Right atrium auricular region (tissue), 2 donors: Measurements from ENCODE around the gene CHST15. TPM values are rescaled to one million over a fixed set of nuclear protein-coding genes. Genes with fewer than 3 reads are reported as not detected.
"Not testable (repeated sequence)": the region's sequence is repeated elsewhere in the genome, so short reads cannot be mapped to it uniquely, and the experiment has no call there.

Experiments used
- DNase-seq: peaks from one replicate; pipeline ENCODE4 v3.0.0-alpha.2; 2019; ENCODE audit warnings: low spot score
- H3K27ac ChIP-seq, 2 donors: fragments of 200-600 bp; sonication (generic); 1 replicate in 1 of 2; 2 replicates in 1 of 2; pipeline ENCODE4 v1.5.1; 2016 to 2019
- H3K27me3 ChIP-seq, 2 donors: fragments of 200-600 bp; sonication (generic); one replicate each; pipeline versions ENCODE4 v1.5.1 to v1.6.0; 2017 to 2019
- H3K36me3 ChIP-seq: fragments of 200-600 bp; sonication (generic); one replicate; pipeline ENCODE4 v1.5.1; 2016
- H3K4me1 ChIP-seq, 2 donors: fragments of 200-600 bp; sonication (generic); one replicate each; pipeline versions ENCODE4 v1.5.1 to v1.6.0; 2017 to 2019
- H3K4me3 ChIP-seq, 2 donors: fragments of 200-600 bp; sonication (generic); 1 replicate in 1 of 2; 2 replicates in 1 of 2; pipeline ENCODE4 v1.5.1; 2017 to 2019; ENCODE audit warnings: mild to moderate bottlenecking in 1 of 2, moderate library complexity in 1 of 2
- H3K9me3 ChIP-seq, 2 donors: fragments of 200-600 bp; sonication (generic); one replicate each; pipeline ENCODE4 v1.5.1; 2019
- total RNA-seq, 2 donors: library from RNA; depleted of rRNA; stranded (reverse); fragments of >200 nt; gene quantifications; one replicate each; pipeline ENCODE4 v1.1.0, GENCODE V29; 2016
- TF ChIP-seq, protein P1 (sequence below), 2 donors: fragments of 200-600 bp; sonication (generic); IDR thresholded peaks; one replicate each; pipeline ENCODE4 v1.5.1; 2019; ENCODE audit warnings: antibody characterized with exemption in 2 of 2

Gene CHST15
- total RNA-seq, 2 donors from 2014 or later: 7.0 to 14.2 TPM

DNA sequence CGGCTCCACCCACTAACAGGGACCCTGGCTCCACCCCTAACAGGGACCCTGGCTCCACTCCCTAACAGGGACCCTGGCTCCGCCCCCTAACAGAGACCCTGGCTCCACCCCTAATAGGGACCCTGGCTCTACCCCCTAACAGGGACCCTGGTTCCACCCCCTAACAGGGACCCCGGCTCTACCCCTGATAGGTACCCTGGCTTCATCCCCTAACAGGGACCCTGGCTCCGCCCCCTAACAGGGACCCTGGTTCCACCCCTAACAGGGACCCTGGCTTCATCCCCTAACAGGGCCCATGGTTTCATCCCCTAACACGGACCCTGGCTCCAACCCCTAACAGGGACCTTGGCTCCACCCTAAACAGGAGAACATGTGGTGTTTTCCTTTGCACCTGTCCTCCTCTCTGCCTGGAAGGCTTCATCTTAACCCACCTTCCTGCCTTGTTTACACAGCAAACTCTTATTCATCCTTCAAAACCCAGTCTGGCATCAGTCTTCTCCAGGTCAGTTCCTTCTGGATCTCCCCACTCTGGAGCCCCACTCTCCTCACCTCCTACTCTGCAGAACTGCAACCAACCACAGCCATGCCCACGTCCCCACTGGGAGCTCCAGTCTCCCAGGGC is 58.0 kb downstream of the CHST15 start:
- H3K4me1 ChIP-seq: peaks cover 0 to 14% of the 10 kb centered on the region in 2 donors
- H3K4me3 ChIP-seq: no peak overlapping the region
- H3K27ac ChIP-seq: no peak overlapping the region
- DNase-seq: no peak
- no peaks in the 10 kb centered on the region for H3K9me3 ChIP-seq
- H3K36me3 ChIP-seq: no peaks in the 10 kb centered on the region
- TF ChIP-seq, protein P1, sequence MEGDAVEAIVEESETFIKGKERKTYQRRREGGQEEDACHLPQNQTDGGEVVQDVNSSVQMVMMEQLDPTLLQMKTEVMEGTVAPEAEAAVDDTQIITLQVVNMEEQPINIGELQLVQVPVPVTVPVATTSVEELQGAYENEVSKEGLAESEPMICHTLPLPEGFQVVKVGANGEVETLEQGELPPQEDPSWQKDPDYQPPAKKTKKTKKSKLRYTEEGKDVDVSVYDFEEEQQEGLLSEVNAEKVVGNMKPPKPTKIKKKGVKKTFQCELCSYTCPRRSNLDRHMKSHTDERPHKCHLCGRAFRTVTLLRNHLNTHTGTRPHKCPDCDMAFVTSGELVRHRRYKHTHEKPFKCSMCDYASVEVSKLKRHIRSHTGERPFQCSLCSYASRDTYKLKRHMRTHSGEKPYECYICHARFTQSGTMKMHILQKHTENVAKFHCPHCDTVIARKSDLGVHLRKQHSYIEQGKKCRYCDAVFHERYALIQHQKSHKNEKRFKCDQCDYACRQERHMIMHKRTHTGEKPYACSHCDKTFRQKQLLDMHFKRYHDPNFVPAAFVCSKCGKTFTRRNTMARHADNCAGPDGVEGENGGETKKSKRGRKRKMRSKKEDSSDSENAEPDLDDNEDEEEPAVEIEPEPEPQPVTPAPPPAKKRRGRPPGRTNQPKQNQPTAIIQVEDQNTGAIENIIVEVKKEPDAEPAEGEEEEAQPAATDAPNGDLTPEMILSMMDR (IDR thresholded peaks at IDR 0.05): no peak
- no peaks in the 10 kb centered on the region for H3K27me3 ChIP-seq

DNA sequence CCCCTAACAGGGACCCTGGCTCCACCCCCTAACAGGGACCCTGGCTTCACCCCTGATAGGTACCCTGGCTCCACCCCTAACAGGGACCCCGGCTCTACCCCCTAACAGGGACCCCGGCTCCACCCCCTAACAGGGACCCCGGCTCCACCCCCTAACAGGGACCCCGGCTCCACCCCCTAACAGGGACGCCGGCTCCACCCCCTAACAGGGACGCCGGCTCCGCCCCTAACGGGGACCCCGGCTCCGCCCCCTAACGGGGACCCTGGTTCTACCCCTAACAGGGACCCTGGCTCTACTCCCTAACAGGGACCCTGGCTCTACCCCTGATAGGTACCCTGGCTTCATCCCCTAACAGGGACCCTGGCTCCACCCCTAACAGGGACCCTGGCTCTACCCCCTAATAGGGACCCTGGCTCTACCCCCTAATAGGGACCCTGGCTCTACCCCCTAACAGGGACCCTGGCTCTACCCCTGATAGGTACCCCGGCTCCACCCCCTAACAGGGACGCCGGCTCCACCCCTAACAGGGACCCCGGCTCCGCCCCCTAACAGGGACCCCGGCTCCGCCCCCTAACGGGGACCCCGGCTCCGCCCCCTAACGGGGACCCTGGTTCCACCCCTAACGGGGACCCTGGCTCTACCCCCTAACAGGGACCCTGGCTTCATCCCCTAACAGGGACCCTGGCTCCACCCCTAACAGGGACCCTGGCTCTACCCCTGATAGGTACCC is 58.7 kb downstream of the CHST15 start:
- H3K27me3 ChIP-seq, H3K36me3 ChIP-seq, H3K9me3 ChIP-seq, H3K4me3 ChIP-seq, DNase-seq, H3K27ac ChIP-seq: not testable (repeated sequence)
- H3K4me1 ChIP-seq: peaks cover 0 to 14% of the 10 kb centered on the region in 2 donors

DNA sequence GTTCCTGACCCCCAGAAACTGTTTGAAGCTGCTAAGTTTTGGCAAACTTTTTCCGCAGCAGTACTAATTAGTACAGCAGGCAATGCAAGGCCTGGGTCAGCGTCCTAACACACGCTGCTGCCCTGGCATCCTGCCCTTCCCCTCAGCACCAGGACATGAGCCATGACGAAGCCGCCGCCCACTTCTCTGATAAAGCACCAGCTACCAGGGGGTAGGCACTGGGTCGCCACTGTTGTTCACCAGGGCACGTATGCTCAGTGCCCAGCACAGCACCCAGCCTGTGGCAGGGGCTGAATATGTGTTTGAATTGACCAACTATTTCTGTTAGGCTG is 59.5 kb downstream of the CHST15 start:
- Histone ChIP-seq H3K27ac (no peak overlapping the region), H3K36me3 (peaks cover 5% of the 10 kb centered on the region)

DNA sequence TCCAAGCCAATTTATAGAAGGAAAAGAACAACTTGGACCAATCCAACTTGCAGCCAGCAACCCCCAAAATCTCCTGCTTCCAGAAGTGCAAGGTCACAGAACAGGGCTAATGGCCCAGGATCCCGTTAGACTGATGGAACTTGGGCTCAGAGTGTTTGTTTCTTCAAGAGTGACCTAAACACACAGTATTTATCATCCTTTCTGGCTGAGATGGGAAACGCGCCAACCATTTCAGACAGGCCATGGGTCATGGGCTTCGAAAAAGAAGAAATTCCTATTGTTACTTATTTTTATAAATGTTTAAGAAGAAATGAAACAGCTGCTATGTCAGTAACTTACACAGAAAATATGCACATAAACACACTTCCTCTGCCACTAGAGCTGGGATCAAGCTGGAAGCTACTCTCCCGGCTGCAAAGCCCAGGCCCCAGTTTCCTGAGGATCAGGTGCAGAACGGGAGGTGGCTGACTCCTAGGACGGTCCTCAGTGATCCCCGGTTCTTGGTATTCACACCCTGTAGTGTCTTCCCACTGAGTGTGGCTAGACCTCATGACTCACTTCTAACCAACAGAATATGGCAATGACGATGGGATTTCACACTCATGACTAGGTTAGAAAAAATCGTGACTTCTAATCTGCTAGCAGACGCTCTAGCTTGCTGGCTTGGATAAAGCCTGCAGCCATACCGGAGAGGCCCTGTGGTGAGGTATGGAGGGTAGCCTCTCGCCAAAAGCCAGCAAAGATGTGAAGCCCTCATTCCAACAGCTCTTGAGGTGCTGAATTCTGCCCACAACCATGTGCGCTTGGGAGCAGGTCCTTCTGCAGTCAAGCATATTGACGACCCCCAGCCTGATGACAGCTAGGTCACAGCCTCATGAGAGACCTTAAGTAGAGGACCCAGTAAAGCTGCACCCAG is 60.2 kb downstream of the CHST15 start:
- DNase-seq: no peak
- TF ChIP-seq, protein P1 (IDR thresholded peaks at IDR 0.05): no peak
- Histone ChIP-seq H3K27me3 (no peaks in the 10 kb centered on the region), H3K4me1 (peaks cover 0 to 14% of the 10 kb centered on the region in 2 donors), H3K27ac (no peak overlapping the region), H3K4me3 (no peak overlapping the region), H3K9me3 (no peaks in the 10 kb centered on the region), H3K36me3 (peaks cover 5% of the 10 kb centered on the region)

More for the DNA sequence above, 59.5 kb downstream of the CHST15 start:
- Histone ChIP-seq H3K9me3 (no peaks in the 10 kb centered on the region), H3K27me3 (no peaks in the 10 kb centered on the region), H3K4me3 (no peak overlapping the region), H3K4me1 (peaks cover 0 to 14% of the 10 kb centered on the region in 2 donors)
- no peak for DNase-seq
- TF ChIP-seq, protein P1 (IDR thresholded peaks at IDR 0.05): no peak

DNA sequence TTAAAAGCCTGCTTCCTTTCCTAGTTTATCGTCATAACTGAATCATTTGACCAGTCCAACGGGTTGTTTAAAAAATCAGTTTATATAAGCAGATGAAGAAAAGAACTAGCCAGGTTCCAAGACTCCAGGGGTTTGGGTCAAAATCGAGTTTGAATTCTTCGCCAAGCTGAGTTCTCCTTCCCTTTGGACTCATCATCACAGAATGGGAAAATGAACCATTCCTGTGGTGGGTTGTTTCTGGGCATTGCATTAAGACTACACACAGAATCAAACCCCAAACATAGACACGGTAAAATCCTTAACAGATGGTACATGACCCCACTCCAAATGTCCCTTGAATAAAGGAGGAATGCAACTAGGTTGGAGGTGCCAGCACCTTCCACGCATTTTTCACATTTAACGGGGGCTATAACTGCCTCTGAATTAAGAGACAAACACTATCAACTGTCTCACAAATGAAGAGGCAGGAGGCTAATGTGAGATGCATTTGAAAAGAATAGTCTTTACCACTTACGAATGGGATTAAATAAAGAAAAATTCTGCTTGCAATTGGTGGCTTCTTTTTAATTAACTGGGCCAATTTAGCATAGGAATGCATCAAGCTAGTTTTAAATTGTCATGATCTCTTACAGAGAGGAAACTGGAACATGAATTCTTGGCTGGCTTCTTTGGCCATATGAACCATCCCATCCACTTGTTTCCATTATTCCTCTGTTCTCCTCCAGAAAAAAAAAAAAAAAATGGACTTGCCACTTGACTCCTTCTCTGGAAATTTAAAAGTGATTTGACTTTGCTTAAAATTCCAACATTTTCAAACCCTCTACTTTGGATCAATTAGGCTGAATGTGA is 61.1 kb downstream of the CHST15 start:
- Histone ChIP-seq H3K27ac (no peak overlapping the region), H3K9me3 (no peaks in the 10 kb centered on the region), H3K4me3 (no peak overlapping the region), H3K27me3 (no peaks in the 10 kb centered on the region), H3K4me1 (peaks cover 0 to 14% of the 10 kb centered on the region in 2 donors), H3K36me3 (peaks cover 5% of the 10 kb centered on the region)
- TF ChIP-seq, protein P1 (IDR thresholded peaks at IDR 0.05): no peak
- no peak for DNase-seq
